ENCODE results near the gene C4orf50.
"Not testable (repeated sequence)": the region's sequence is repeated elsewhere in the genome, so short reads cannot be mapped to it uniquely, and the experiment has no call there.

C4orf50 gene

DNA sequence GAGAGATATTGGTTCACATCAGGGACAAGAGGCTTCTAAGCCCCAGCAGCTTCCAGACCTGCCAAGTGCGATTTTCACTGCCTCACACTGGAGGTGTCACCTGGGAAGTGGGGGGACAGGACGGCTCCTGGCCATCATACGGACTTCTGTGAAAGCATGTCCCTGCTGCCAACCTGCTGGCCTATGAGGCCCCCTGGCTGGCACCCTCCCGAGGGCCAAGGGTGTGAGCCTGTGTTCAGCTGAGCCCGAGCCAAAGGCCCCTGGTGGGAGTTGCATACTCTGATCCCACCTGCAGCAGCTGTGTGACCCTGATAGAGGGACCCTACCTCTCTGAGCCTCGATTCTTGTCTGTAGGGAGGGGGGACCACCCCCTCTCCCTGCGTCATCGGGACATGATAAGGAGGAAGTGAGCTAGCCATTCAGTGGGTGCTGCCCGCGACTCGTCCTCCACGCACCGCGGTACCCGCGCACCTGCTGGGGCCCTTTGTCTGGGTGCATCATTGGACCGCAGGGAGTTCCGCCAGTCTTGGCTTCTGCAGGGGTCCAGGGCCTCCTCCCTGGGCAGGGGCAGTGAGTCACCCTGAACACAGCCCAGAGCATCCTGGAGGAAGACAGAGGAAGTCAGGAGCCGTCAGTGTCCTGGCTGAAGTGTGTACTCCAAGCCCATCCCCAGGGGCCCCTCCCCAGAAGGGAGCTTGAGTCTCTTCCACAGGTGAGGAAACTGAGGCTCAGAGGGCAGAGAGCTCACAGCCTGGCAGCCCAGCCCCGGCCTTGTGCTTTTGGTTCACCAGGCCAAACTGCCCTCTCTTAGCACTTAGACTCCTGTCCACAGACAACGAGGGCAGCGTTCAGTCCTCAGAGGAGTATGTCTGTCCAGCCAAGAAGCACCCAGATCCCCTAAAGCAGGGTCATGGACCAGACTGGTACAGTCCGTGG is 24.1 kb downstream of the C4orf50 start:
- ATAC-seq (no peak), DNase-seq (no peak)
- peaks cover 24% of the 10 kb centered on the region for H3K27me3 Mint-ChIP-seq
- H3K27ac Mint-ChIP-seq, result peak overlapping the region in 1 of 2 donors; percentile 57
- peaks cover 6% of the 10 kb centered on the region for H3K4me1 Mint-ChIP-seq
- H3K4me3 Mint-ChIP-seq, result no peak overlapping the region
- no peaks in the 10 kb centered on the region for H3K9me3 Mint-ChIP-seq

GRCh38 chr4:5993346-5993745 is 24.9 kb downstream of the C4orf50 start:
- H3K27ac Mint-ChIP-seq, H3K4me3 Mint-ChIP-seq, H3K9me3 Mint-ChIP-seq, DNase-seq, H3K4me1 Mint-ChIP-seq, ATAC-seq: not testable (repeated sequence)
- H3K27me3 Mint-ChIP-seq, result peaks cover 24% of the 10 kb centered on the region

DNA sequence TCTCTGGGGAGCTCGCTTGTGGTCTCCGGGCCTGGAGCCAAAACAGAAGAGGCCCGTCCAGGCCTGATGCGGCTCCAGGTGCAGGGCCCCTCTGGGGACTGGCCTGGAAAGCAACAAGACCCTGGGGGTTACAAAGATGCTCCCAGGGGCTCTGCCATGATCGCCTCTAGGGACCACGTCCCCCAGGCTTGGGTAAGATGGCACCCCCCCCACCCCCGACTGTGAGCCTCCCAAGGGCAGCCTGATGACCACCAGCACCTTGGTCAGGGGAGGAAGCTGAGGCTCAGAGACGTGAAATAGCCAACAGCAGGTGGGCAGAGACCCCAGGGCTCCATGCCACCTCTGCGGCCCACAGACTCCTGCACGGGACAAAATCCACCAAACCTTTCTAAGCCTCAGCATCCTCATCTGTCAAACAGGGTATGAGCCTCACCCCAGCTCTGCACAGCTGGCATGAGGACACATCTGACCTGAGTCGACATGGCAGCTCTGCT is 25.4 kb downstream of the C4orf50 start:
- H3K27me3 Mint-ChIP-seq, result peaks cover 24% of the 10 kb centered on the region

DNA sequence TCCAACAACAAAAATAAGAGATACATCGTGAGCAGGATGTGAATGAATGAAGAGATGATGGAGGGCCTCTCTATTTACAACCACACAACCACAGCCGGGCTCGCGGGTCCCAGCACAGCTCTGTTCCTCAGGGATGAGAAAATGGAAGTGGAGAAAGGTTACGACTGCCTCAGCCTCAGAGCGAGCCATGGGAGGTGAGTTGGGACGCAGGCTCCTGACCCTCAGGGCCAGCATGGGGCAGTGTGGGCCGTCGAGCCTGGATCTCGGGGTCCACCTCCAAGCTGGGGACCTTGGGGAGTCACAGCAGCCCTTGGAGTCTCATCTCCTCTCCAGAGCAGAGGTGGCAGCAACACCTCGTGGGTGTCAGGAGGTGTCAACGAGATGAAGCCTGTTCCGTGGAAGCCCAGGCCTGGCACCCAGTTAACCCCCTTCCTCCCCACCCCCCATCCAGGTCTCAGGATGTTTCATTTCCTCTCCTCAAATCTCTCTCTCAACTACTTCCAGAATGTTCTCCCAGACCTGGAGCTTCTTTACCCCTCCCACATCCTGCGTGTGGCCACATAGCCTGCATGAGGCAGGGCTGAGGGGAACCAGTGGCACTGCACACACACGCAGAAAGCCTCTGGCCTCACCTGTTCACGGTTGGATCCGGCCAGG is 25.9 kb downstream of the C4orf50 start:
- Mint-ChIP-seq H3K4me3 (no peak overlapping the region), H3K27ac (peak overlapping the region in 1 of 2 donors; percentile 43), H3K4me1 (peaks cover 6% of the 10 kb centered on the region), H3K9me3 (no peaks in the 10 kb centered on the region), H3K27me3 (peaks cover 24% of the 10 kb centered on the region)
- no peak for DNase-seq
- no peak for ATAC-seq

More for the DNA sequence above, 25.4 kb downstream of the C4orf50 start:
- Mint-ChIP-seq H3K4me3 (no peak overlapping the region), H3K9me3 (no peaks in the 10 kb centered on the region), H3K4me1 (peaks cover 6% of the 10 kb centered on the region), H3K27ac (no peak overlapping the region)
- ATAC-seq, result no peak
- DNase-seq, result no peak

DNA sequence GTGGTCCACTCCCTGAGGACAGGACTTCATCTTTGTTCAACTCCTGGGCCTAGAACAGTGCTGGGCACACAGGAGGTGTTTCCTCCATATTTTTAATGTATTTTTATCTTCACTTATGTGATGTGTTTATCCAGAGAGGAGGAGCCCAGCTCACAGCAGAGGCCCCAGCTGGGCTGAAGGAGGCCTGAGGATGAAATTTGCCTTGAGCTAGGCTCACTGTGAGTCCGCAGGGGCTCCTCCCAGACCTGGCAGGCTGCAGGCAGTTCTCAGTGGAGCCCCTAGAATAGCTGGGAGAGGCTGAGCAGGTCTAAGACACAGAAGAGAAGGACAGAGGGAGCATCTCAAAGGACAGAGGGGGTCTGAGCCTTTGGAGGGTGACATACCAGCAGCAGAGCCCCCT is 26.8 kb downstream of the C4orf50 start:
- no peak for ATAC-seq
- Mint-ChIP-seq H3K27me3 (peaks cover 19% of the 10 kb centered on the region), H3K4me1 (peaks cover 6% of the 10 kb centered on the region), H3K4me3 (no peak overlapping the region), H3K9me3 (no peaks in the 10 kb centered on the region), H3K27ac (peak overlapping the region in 1 of 2 donors; percentile 3)
- no peak for DNase-seq

DNA sequence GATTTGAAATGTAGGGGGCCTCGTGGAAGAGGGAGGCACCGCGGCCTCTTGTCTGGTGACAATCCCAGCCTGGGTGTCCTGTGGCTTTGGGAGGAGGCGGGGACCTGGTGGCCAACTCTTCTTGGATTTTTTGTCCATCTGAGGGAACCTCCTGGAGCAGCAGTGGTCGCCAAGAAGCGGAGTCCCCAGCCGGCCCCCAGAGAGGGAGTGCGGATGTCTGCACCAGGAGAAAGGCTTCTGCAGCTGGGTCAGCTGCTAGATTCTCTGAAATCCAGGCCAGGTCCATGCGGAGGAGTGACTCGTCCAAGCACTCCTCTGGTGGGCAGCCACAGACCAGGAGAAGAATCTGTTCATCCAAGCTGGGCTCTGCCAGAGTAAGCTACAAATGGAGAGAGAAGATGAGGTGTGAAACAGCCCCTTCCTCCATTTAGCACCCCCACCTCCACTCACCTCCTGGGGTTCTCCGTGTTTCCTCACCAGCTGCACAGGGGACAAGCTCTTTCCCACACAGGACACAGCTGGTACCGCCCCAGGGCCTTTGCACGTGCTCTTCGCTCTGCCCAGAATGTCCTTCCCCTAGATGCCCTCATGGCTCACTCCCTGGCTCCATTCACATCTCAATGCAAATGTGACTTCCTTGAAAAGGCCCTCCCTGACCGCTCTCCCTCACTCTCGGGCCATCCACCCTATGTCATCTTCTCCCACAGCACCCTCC is 27.6 kb downstream of the C4orf50 start:
- H3K9me3 Mint-ChIP-seq, result no peaks in the 10 kb centered on the region
- no peak for ATAC-seq
- H3K4me1 Mint-ChIP-seq, result no peaks in the 10 kb centered on the region
- DNase-seq, result no peak
- H3K27ac Mint-ChIP-seq, result peak overlapping the region in 1 of 2 donors; percentile 3
- peaks cover 12% of the 10 kb centered on the region for H3K27me3 Mint-ChIP-seq
- no peak overlapping the region for H3K4me3 Mint-ChIP-seq

DNA sequence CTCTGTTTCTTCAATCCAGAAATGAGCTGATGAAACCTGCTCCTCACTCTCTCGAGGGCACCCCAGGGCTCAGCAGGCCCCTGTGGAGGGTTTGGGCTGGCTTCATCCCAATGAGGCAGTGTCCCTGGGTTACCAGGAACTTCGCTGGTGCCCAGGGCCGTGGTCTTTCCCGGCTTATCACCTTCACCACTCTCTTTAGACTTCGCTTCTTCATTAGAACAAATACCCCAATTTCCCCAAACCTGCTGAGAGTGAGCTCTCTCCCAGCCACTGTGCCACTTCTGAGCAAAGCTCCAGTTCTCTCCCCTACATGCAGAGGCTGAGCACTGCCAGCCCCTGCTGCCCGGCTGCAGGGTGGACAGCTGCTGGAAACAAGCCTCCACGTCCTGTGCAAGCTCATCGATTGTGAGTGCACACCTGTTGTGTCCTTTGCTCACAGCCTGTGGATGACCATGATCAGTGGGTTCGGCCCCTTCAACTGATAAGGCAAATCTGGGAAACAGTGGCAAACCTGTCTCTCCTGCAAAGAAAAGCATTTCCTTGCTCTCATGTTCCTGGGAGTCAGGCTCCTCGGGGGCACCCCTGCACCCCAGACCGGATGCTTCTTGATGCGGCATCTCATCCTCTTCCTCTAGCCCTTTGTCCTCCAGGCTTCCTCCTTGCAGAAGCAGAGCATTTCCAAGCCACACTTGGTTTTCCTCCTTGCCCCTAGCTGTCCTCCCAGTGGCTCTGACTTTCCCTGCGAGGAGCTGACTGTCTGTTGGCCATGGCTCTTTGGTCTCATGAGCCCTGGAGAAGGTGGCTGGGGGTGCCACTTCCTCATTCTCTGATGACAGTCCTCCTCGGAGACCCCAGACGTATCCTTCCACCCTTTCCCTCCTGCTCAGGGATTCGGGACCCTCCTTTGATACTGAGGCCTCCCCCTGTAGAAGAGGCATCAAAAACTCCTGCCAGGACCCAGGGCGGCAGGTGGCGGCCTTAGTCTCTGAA is 28.7 kb downstream of the C4orf50 start:
- Mint-ChIP-seq H3K4me3 (no peak overlapping the region), H3K27me3 (peaks cover 6% of the 10 kb centered on the region), H3K9me3 (peaks cover 6 to 7% of the 10 kb centered on the region in 2 donors), H3K4me1 (no peaks in the 10 kb centered on the region), H3K27ac (no peak overlapping the region)
- ATAC-seq (no peak), DNase-seq (no peak)

DNA sequence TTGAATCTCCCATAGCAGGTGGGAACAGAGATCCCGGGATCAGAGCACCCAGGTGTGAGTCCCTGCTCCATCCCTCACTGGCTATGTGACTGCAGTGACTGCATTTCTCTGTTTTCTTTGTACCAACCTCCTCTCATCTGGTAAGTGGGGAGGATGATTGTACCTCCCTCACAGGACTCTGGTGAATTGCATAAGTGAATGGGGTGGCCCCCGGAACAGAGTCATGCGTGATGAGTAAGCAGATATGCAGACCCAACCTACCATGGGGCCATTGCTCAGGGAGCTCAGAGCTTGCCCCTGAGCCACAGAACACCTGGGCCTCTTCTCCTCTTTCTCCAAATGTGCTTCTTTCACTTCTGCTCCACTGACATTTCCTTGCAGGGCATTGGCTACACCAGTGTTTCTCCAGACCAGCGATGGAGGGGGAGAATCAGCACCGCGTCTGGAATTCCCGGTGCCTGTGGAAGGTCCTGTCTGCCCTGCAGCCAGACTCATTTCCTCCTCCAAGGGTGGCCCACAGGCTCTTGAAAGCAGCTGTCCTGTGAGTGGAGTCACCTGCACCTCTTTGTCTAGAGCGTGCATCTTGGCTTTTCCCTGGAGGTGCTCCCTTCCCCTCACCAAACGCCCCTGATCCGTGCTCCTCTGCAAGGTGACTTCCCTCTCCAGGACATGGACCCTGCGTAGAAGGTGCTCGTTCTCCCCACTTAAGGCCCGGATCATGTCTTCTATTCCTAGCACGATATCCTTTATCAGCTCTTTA is 30.0 kb downstream of the C4orf50 start:
- H3K4me3 Mint-ChIP-seq, result no peak overlapping the region
- H3K4me1 Mint-ChIP-seq, result no peaks in the 10 kb centered on the region
- H3K9me3 Mint-ChIP-seq, result peaks cover 18 to 20% of the 10 kb centered on the region in 2 donors
- peaks cover 6% of the 10 kb centered on the region for H3K27me3 Mint-ChIP-seq
- no peak overlapping the region for H3K27ac Mint-ChIP-seq
- DNase-seq (no peak), ATAC-seq (no peak)

- ATAC-seq, result no peak
- H3K27me3 Mint-ChIP-seq, result peaks cover 26% of the 10 kb centered on the region
- no peaks in the 10 kb centered on the region for H3K4me1 Mint-ChIP-seq
- H3K4me3 Mint-ChIP-seq, result no peak overlapping the region
- peak overlapping the region in 1 of 2 donors; percentile 44 for H3K27ac Mint-ChIP-seq
- peaks cover 22 to 31% of the 10 kb centered on the region in 2 donors for H3K9me3 Mint-ChIP-seq
- DNase-seq, result no peak
These were observed 33.4 kb downstream of the C4orf50 start for GRCh38 chr4:5984843-5985242.

DNA sequence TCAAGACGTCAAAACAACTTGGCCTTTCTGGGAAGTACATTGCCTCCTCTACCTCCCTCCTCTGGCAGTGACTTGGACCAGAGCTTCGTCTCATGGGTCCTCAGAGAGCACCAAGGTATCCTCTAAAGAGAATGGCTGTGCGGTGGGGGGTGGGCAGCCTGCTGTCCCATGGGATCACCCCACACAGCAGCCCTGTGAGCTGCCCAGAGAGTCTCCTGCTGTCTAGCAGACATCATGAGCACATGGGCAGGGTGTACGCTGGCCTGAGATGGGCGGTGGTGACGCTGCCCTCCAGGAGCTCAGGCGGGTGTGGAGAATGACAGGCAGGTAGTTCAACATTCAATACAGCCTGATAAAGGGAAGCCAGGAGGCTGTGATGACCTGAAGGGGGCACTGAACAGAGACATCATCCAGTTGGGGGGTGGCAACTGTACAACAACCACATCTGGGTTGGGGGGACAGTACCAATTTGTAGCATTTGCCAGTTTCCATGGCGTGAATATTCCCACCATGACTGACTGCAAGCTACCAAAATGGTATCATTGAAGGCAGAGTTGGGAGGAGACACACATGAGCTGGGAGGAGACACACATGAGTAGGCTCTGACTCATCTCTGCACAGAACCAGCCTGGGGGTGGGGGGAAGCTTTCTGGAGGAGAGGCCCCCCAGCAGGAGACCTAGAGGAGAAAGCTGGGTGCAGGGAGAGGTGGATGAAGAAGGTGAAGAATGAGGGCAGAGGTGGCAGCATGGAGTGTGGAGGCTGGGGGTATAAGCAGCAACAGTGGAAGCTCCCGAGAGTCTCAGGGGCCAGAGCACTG is 35.9 kb downstream of the C4orf50 start:
- Mint-ChIP-seq H3K27me3 (peaks cover 31% of the 10 kb centered on the region), H3K9me3 (peaks cover 22 to 31% of the 10 kb centered on the region in 2 donors), H3K4me1 (no peaks in the 10 kb centered on the region), H3K27ac (no peak overlapping the region), H3K4me3 (no peak overlapping the region)
- DNase-seq (no peak), ATAC-seq (no peak)

- Mint-ChIP-seq H3K4me1 (no peaks in the 10 kb centered on the region), H3K27me3 (peaks cover 31% of the 10 kb centered on the region), H3K4me3 (no peak overlapping the region), H3K9me3 (peaks cover 22 to 31% of the 10 kb centered on the region in 2 donors), H3K27ac (no peak overlapping the region)
- ATAC-seq (no peak), DNase-seq (no peak)
These were observed 37.6 kb downstream of the C4orf50 start for GRCh38 chr4:5980436-5981155.

- peaks cover 21 to 29% of the 10 kb centered on the region in 2 donors for H3K9me3 Mint-ChIP-seq
- peaks cover 31% of the 10 kb centered on the region for H3K27me3 Mint-ChIP-seq
These were observed 38.2 kb downstream of the C4orf50 start for GRCh38 chr4:5979981-5980380.

DNA sequence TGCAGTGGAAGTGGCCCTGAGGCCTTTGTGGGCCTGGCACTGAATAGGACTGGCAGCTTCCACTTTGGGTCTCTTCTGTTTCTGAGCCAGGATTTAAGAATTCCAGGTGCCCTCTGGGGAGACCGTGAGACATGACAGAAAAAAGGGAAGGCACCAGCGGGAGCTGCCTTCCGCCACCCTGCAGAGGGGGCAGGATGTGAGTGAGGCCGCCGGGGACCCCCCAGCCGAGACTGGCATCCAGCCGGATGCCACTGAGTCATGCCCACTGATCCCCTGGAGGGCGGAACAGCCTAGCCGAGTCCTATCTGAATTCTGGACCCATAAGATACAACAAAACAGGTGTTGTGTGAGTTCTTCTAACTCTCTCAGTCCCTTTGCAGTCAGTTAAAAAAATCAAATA is 41.3 kb downstream of the C4orf50 start:
- H3K4me1 Mint-ChIP-seq, result no peaks in the 10 kb centered on the region
- no peak overlapping the region for H3K27ac Mint-ChIP-seq
- ATAC-seq (no peak), DNase-seq (no peak)
- H3K9me3 Mint-ChIP-seq, result no peaks in the 10 kb centered on the region
- no peak overlapping the region for H3K4me3 Mint-ChIP-seq
- peaks cover 31% of the 10 kb centered on the region for H3K27me3 Mint-ChIP-seq

More at GRCh38 chr4:5979981-5980380, 38.2 kb downstream of the C4orf50 start:
- no peak for DNase-seq
- no peak overlapping the region for H3K4me3 Mint-ChIP-seq
- ATAC-seq, result no peak
- no peak overlapping the region for H3K27ac Mint-ChIP-seq
- no peaks in the 10 kb centered on the region for H3K4me1 Mint-ChIP-seq

All from stimulated activated naive CD8-positive, alpha-beta T cell treated with anti-CD3 and anti-CD28 coated beads, Interleukin-15, amount 100 ng/mL, for 72 hours (primary cell).